ENCODE measurements around the gene CKS2. TPM values are rescaled to one million over a fixed set of nuclear protein-coding genes. Genes with fewer than 3 reads are reported as not detected.
"Not testable (repeated sequence)": the region's sequence is repeated elsewhere in the genome, so short reads cannot be mapped to it uniquely, and the experiment has no call there.

The CKS2 gene
- total RNA-seq, 1 donor from 2014 or later = 176 TPM

DNA sequence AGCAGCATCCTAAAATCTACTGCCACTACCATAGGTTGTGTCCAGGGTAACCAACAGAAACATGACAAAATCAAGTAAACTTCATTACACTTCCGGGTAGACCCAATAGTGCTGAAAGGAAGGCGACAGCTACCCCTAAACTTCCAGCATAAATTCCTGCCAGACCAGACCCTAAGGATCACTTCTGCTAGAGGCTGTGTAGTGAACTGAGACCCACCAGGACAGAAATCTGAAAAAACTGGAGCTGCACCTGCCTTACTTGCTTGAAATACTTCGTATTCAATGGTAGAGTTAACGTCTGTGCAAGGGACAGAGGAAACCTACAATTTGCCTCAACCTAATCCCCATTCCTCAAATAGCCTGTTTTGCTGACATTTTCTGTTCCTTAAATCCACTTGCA lies 6.3 kb downstream of the CKS2 start:
- Mint-ChIP-seq H3K9me3 (no peaks in the 10 kb centered on the region), H3K27me3 (no peaks in the 10 kb centered on the region), H3K4me1 (peaks cover 62% of the 10 kb centered on the region), H3K36me3 (ENCODE audit: low read depth) (peaks cover 74% of the 10 kb centered on the region), H3K27ac (peak overlapping the region; percentile 99), H3K4me3 (peak overlapping the region; percentile 95)
- peak; percentile 63 for DNase-seq
- intact Hi-C loops (cut with micrococcal nuclease) = loop anchor here (10.0 kb wide), 4 partner anchors 148 to 428 kb away; no protein-coding TSS in a partner anchor

DNA sequence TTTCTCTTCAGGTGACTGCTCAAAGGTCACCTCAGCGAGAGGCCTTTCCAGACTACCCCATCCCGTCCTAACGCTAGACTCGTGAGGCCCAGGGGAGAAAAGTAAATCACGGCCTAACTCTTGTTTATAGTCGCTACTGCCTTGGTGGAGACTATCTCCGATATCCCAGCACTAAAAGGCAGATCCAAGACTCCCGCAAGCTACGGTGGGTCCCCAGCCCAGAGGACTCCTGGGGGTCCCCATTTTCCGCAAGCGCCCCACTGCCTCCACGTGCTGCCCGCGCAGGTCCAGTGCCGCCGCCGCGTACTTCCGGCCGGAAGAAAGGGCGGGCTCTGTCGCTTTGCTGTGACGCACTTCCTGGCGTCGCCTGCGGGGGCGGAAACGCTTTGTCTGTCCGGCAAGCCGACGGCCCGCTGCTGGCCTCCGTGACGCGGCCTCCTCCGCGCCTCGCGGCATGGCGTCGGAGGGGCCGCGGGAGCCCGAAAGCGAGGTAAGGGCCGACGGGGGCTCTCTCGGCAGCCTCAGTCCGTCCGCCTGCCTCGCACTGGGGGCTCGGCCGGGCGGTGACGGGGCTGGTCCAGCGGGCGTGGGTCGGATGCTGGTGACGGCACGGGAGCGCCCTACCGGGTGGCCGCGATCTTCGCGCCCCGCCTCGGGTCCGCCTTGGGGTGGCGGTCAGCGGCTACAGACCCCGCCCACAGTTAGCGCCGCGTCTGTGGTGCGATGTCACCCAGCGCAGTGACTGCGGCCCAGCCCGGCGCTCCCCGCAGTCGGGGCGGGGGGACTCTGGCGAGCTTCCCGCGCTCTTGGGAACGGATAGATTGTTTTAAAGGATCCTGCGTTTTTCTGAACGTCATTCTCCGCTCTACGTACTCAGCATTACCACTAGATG lies 7.4 kb downstream of the CKS2 start, which contains the start of gene SECISBP2:
Gene SECISBP2 (plus strand): TSS at position 378 of the 892 bp plus-strand sequence. CDS start 77 bp downstream, at position 455.
- Mint-ChIP-seq H3K27ac (peak within 1 kb of the TSS; percentile 99), H3K36me3 (ENCODE audit: low read depth) (peaks cover 75% of the 10 kb centered on the region), H3K4me3 (peak within 1 kb of the TSS; percentile 95), H3K27me3 (no peaks in the 10 kb centered on the region), H3K9me3 (no peaks in the 10 kb centered on the region), H3K4me1 (peaks cover 66% of the 10 kb centered on the region)
- intact Hi-C loops (cut with micrococcal nuclease) = loop anchor here (1.0 to 10.0 kb wide), 11 partner anchors 8 to 426 kb away; partner anchors contain the start of gene SEMA4D
- peak; percentile 98 for DNase-seq

- Mint-ChIP-seq H3K9me3 (no peaks in the 10 kb centered on the region), H3K4me1 (peaks cover 59% of the 10 kb centered on the region), H3K36me3 (ENCODE audit: low read depth) (peaks cover 69% of the 10 kb centered on the region), H3K27ac (peak overlapping the region; percentile 99), H3K4me3 (peak overlapping the region; percentile 95), H3K27me3 (no peaks in the 10 kb centered on the region)
- peak; percentile 65 for DNase-seq
- intact Hi-C loops (cut with micrococcal nuclease) = loop anchor here (1.0 to 10.0 kb wide), 9 partner anchors 22 to 426 kb away; partner anchors contain the start of gene SEMA4D
Measured at GRCh38 chr9:89319015-89319905, 8.3 kb downstream of the CKS2 start.

- H3K4me1 Mint-ChIP-seq = peaks cover 32% of the 10 kb centered on the region
- H3K36me3 Mint-ChIP-seq (ENCODE audit: low read depth) = peaks cover 44% of the 10 kb centered on the region
- H3K4me3 Mint-ChIP-seq = no peak overlapping the region
- DNase-seq = peak; percentile 54
- H3K27ac Mint-ChIP-seq = no peak overlapping the region
- H3K27me3 Mint-ChIP-seq = no peaks in the 10 kb centered on the region
- H3K9me3 Mint-ChIP-seq = no peaks in the 10 kb centered on the region
- intact Hi-C loops (cut with micrococcal nuclease) = no loop called here
Measured at GRCh38 chr9:89323390-89323789, 12.4 kb downstream of the CKS2 start.

- DNase-seq = no peak
- Mint-ChIP-seq H3K27me3 (no peaks in the 10 kb centered on the region), H3K4me1 (peaks cover 21% of the 10 kb centered on the region), H3K9me3 (no peaks in the 10 kb centered on the region), H3K4me3 (no peak overlapping the region), H3K27ac (no peak overlapping the region), H3K36me3 (ENCODE audit: low read depth) (peaks cover 47% of the 10 kb centered on the region)
- intact Hi-C loops (cut with micrococcal nuclease) = no loop called here
Measured at GRCh38 chr9:89325733-89326132, 14.7 kb downstream of the CKS2 start.

DNA sequence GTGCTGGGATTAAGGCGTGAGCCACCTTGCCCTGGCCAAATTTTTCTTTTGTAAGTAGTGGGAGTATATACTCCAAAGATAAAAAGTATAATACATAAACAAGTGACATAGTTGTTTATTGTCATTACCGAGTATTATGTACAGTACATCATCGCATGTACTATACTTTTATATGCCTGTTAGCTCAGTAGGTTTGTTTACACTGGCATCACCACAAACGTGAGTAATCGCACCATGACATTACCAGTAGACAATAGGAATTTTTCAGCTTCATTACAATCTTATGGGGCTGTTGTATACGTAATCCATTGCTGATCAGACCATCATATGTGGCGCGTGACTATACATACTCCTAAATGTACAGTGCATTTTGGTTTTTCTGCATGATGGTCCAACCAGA lies 17.1 kb downstream of the CKS2 start:
- DNase-seq = no peak
- no peak overlapping the region for H3K27ac Mint-ChIP-seq
- H3K4me1 Mint-ChIP-seq = peaks cover 5% of the 10 kb centered on the region
- peaks cover 46% of the 10 kb centered on the region for H3K36me3 Mint-ChIP-seq (ENCODE audit: low read depth)
- H3K27me3 Mint-ChIP-seq = no peaks in the 10 kb centered on the region
- no peaks in the 10 kb centered on the region for H3K9me3 Mint-ChIP-seq
- no peak overlapping the region for H3K4me3 Mint-ChIP-seq
- intact Hi-C loops (cut with micrococcal nuclease) = no loop called here

GRCh38 chr9:89329917-89330316 lies 18.9 kb downstream of the CKS2 start:
- H3K36me3 Mint-ChIP-seq (ENCODE audit: low read depth) = peaks cover 57% of the 10 kb centered on the region
- intact Hi-C loops (cut with micrococcal nuclease) = no loop called here
- peaks cover 8% of the 10 kb centered on the region for H3K4me1 Mint-ChIP-seq
- no peaks in the 10 kb centered on the region for H3K27me3 Mint-ChIP-seq
- H3K4me3 Mint-ChIP-seq = no peak overlapping the region
- H3K27ac Mint-ChIP-seq = no peak overlapping the region
- no peak for DNase-seq
- H3K9me3 Mint-ChIP-seq = no peaks in the 10 kb centered on the region

GRCh38 chr9:89330513-89330912 lies 19.5 kb downstream of the CKS2 start:
- Mint-ChIP-seq H3K9me3 (no peaks in the 10 kb centered on the region), H3K27me3 (no peaks in the 10 kb centered on the region), H3K36me3 (ENCODE audit: low read depth) (peaks cover 58% of the 10 kb centered on the region), H3K27ac (no peak overlapping the region), H3K4me3 (no peak overlapping the region), H3K4me1 (peaks cover 8% of the 10 kb centered on the region)
- no peak for DNase-seq
- intact Hi-C loops (cut with micrococcal nuclease) = no loop called here

- intact Hi-C loops (cut with micrococcal nuclease) = loop anchor here (2.0 to 5.0 kb wide), 2 partner anchors 21 to 72 kb away; partner anchors contain the start of gene SECISBP2
- Mint-ChIP-seq H3K27me3 (no peaks in the 10 kb centered on the region), H3K27ac (peak overlapping the region; percentile 73), H3K9me3 (peaks cover 5% of the 10 kb centered on the region), H3K36me3 (ENCODE audit: low read depth) (peaks cover 74% of the 10 kb centered on the region), H3K4me1 (peaks cover 29% of the 10 kb centered on the region), H3K4me3 (no peak overlapping the region)
- no peak for DNase-seq
Measured at GRCh38 chr9:89339807-89340206, 28.8 kb downstream of the CKS2 start.

DNA sequence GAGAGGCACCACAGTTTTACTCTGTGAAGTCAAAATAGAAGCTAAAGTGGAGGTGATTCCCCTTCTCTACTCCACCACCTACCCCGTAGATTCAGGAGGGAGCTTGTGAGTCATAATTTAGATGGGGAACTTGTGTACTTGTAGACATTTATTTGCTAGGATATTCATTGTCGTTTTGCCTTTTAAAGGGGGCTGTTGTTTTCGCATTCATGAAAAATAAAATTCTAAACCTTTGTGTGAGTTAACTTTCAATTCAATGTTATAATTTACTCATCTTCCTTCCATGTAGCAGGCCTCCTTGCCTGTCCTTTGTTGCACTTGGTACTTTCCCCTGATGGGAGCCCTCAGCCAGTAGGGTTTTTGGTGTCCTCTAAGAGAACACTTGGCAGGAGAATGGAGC lies 29.3 kb downstream of the CKS2 start:
- Mint-ChIP-seq H3K27ac (peak overlapping the region; percentile 73), H3K27me3 (no peaks in the 10 kb centered on the region), H3K4me3 (peak overlapping the region; percentile 20), H3K9me3 (peaks cover 5% of the 10 kb centered on the region), H3K4me1 (peaks cover 29% of the 10 kb centered on the region), H3K36me3 (ENCODE audit: low read depth) (peaks cover 77% of the 10 kb centered on the region)
- intact Hi-C loops (cut with micrococcal nuclease) = loop anchor here (2.0 to 5.0 kb wide), 2 partner anchors 22 to 72 kb away; partner anchors contain the start of gene SECISBP2
- no peak for DNase-seq

DNA sequence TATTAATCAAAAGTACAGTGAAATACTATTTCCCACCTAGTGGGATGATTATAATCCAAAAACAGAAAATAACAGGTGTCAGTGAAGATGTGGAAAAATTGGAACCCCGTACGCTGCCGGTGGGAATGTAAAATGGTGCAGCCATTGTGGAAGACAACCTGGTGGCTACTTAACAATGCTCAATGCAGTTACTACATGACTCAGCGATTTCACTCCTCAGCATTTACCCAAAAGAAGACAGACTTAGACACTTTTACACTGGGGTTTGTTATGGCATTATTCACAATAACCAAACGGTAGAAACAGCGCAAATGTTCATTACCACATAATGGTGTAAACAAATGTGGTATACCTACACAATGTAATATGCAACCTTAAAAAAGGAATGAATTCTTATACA lies 31.2 kb downstream of the CKS2 start:
- peaks cover 90% of the 10 kb centered on the region for H3K36me3 Mint-ChIP-seq (ENCODE audit: low read depth)
- intact Hi-C loops (cut with micrococcal nuclease) = loop anchor here (5.0 kb wide), 1 partner anchor 70 kb away; no protein-coding TSS in a partner anchor
- H3K4me1 Mint-ChIP-seq = peaks cover 32% of the 10 kb centered on the region

GRCh38 chr9:89342948-89343347 lies 32.0 kb downstream of the CKS2 start:
- intact Hi-C loops (cut with micrococcal nuclease) = loop anchor here (5.0 kb wide), 1 partner anchor 69 kb away; no protein-coding TSS in a partner anchor
- no peak overlapping the region for H3K27ac Mint-ChIP-seq
- H3K27me3 Mint-ChIP-seq = no peaks in the 10 kb centered on the region
- peaks cover 5% of the 10 kb centered on the region for H3K9me3 Mint-ChIP-seq
- no peak overlapping the region for H3K4me3 Mint-ChIP-seq
- H3K36me3 Mint-ChIP-seq (ENCODE audit: low read depth) = peaks cover 87% of the 10 kb centered on the region
- peaks cover 29% of the 10 kb centered on the region for H3K4me1 Mint-ChIP-seq
- DNase-seq = no peak

More for the DNA sequence above, 31.2 kb downstream of the CKS2 start:
- no peak overlapping the region for H3K4me3 Mint-ChIP-seq
- no peak for DNase-seq
- H3K9me3 Mint-ChIP-seq = peaks cover 5% of the 10 kb centered on the region
- H3K27ac Mint-ChIP-seq = no peak overlapping the region
- no peaks in the 10 kb centered on the region for H3K27me3 Mint-ChIP-seq

- H3K9me3 Mint-ChIP-seq, H3K4me3 Mint-ChIP-seq, DNase-seq, H3K27me3 Mint-ChIP-seq, H3K27ac Mint-ChIP-seq: not testable (repeated sequence)
- intact Hi-C loops (cut with micrococcal nuclease) = loop anchor here (5.0 kb wide), 1 partner anchor 68 kb away; no protein-coding TSS in a partner anchor
- Mint-ChIP-seq H3K36me3 (ENCODE audit: low read depth) (peaks cover 87% of the 10 kb centered on the region), H3K4me1 (peaks cover 25% of the 10 kb centered on the region)
Measured at GRCh38 chr9:89343812-89344211, 32.8 kb downstream of the CKS2 start.
